ENCODE results near the gene RIPK1.
"Not testable (repeated sequence)": the region's sequence is repeated elsewhere in the genome, so short reads cannot be mapped to it uniquely, and the experiment has no call there.

GRCh38 chr6:3028156-3028555, 40.1 kb upstream of the RIPK1 start:
- TF ChIP-seq CTCF, POLR2AphosphoS5, POLR2A, EP300 (IDR thresholded peaks at IDR 0.05): not testable (repeated sequence)
